HG03159 (cell line): ENCODE measurements around the gene ARHGDIA.

ENCODE experiments used
- ATAC-seq: cut with Tn5 transposase; IDR thresholded peaks from one replicate; pipeline ENCODE4 v1.9.1; 2021; ENCODE audit warnings: mild to moderate bottlenecking, moderate library complexity; ENCODE audit not compliant: unreplicated experiment

ARHGDIA gene

DNA sequence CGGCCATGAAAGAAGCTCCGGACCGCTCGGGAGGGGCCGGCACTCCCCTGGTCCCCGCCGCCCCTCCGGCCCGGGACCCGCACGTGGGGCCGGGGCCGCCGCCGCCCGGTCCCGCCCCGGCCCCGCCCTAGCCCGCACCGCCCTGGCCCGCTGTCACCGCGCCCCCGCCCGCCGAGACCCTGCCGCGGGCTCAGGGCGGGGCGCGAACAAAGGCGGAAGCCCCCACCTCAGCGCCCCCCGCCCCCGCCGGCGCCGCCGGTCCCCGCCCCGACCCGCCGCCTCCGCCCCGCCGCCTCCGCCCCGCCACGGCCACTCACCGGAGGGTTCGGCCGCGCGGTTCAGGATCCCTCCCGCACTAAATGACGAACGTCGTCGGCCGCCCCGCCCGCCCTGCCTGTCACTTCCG is at the start of gene ARHGDIA:
TSS of gene ARHGDIA (minus strand) at position 357 of the 406 bp plus-strand sequence. CDS start 1,407 bp downstream, outside the sequence.
- ATAC-seq: peak; percentile 9

DNA sequence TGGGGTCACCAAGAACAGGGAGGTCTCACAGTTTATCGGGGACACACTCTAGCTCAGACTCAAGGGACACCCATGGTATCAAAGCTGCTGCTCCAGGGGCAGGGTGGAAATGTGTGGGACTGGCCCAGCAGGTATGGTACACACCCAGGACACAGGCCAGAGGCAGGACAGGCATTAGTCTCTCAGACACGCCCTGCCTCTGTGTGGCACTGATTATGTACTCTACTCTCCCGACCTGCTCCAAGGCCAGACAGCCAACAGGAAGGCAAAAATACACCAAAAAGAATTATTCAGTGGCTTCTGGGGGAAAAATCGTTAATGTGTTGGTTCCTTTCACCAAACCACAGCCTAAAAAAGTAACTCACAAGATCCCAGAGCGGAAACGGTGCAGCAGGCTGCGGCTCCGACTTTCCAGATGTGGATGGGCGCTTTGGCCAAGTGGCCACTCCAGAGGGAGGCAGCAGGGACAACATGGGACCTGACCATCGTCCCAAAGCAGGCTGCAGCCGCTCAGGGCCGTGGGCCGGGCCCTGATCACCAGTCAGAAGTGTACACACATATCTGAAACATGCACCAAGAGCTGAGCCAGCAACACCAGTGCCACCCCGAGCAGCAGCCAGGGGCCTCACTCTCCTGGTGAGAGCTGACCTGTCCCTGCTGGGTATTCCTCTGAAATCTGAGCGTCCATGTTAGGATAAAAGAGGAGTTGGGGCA is 47.9 kb upstream of the ARHGDIA start:
- no peak for ATAC-seq

DNA sequence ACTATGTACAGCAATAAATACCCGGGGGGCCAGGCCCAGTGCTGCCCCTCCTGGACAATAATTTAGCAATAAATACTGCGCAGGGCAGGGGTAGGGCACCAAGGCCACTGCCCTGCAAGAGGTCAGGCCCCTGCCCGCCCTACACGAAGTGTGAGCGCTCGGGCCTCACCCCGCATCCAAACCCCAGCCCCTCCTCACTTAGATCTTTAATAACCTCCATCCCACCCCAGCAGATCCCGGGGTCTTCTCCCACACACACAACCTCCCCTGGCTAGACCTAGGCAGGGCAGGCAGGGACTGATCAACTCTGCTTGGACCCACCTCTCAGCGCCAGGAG is 47.2 kb upstream of the ARHGDIA start:
- ATAC-seq: peak; percentile 13

DNA sequence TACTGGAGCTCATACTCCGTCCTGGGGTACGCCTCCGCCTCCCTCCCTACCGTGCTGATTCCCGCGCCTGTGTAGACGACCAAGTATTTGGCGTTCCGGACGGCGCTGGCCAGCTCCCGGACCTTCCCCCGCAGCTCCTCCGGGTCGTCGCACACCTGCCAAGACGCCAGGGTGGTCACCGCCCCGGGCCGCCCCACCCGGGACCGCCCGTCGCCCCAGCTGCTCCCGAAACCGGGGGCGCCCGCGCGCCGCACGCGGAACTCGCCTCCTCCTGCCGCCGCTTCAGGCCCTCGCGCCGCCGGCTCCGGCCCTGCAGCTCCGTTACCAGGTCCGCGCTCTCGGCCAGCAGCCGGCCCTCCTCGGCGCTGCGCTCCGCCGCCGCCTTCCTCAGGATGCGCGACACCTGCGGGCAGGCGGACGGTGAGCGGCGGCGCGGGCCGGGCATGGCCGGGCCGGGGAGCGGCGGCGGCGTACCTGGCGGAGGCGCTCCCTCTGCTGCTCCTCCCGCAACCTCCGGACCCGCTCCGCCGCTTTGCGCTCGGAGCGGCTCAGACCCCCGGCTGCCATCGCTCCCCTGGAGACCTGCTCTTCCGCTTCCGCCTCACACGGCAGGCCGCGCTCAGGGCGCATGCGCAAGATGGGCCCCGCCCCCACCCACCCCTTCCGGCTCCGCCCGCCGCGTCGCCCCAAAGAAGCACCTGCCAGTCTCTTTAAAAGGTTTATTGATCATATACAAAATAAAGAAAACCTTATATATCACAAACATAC is 46.6 kb upstream of the ARHGDIA start, which contains the start of gene SIRT7:
TSS of gene SIRT7 (minus strand) at position 612 of the 768 bp plus-strand sequence. CDS start at position 567, 45 bp downstream.
- ATAC-seq: peak; percentile 71

DNA sequence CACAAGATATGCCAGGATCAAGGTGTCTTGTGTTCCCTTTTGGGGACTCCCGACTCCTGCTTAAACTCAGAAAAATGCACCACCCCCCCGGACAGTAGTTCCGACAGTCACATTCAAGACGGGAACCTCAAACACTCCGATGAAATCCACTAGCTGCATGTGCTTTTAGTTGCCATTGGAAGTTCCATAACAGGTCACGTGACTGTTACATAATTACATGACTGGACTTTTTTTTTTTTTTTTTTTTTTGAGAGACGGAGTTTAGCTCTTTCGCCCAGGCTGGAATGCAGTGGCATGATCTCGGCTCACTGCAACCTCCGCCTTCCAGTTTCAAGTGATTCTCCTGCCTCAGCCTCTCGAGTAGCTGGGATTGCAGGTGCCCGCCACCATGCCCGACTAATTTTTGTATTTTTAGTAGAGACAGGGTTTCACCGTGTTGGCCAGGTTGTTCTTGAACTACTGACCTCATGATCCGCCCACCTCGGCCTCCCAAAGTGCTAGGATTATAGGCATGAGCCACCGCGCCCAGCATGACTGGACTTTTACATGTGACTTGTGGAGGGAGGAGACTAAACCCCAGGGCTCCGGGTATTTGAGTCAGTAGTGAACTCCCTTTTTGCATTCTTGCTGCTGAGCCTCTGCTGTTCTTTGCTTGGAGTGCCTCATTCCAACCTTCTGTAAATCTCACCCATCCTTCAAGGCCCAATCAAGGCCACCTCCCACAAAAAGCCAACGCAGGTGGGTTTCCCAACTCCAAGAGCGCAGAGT is 45.3 kb upstream of the ARHGDIA start:
- no peak for ATAC-seq

DNA sequence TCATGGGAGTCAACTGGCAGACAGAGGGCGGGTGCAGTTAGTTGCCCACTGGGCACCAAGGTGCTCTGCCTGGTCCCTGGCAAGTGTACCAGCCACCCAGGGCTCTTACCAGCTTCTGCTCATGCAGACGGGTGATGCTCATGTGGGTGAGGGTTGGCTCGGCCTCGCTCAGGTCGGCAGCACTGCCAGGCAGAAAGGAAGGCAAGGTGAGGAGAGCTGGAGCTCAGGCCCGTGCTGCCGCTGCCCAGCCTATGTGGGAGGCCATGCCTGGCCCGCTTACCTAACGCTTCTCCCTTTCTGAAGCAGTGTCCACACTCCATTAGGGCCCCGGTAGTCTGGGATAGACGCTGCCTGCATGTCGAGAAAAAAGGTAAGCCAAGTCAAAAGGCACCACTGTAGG is 44.2 kb upstream of the ARHGDIA start:
- no peak for ATAC-seq

DNA sequence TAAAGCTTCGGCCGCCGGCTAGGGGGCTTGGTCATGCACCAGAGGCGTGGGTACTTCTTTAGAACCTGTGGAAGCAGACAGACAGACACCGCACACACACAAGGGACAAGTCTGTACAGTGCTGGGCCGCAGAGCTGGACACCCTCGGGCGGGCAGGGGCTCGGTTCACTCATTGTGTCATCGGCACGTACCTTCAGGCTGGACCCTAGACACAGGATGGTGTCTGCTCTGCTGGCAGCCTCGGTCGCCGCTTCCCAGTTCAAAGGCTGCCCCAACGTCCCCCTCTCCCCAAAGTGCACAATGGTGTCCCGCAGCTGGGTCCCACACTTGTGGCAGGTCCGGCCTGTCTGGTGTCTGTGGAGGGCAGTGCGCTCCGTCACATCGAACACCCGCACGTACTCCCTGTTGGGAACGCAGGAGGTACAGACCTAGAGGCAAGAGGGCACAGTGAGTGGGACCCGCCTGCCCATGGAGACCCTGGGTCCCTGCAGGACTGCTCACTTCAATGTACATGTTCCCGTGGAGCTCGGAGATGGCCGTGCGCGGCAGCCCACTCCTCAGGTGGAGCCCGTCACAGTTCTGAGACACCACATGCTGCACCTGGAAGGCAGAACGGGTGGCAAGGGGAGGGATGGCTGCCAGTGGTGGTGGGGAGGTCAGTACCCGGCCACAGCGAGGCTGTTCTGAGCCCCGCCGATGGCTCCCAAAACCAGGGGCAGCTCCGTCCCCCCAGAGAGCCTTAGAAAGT is 43.1 kb upstream of the ARHGDIA start:
- ATAC-seq: no peak

DNA sequence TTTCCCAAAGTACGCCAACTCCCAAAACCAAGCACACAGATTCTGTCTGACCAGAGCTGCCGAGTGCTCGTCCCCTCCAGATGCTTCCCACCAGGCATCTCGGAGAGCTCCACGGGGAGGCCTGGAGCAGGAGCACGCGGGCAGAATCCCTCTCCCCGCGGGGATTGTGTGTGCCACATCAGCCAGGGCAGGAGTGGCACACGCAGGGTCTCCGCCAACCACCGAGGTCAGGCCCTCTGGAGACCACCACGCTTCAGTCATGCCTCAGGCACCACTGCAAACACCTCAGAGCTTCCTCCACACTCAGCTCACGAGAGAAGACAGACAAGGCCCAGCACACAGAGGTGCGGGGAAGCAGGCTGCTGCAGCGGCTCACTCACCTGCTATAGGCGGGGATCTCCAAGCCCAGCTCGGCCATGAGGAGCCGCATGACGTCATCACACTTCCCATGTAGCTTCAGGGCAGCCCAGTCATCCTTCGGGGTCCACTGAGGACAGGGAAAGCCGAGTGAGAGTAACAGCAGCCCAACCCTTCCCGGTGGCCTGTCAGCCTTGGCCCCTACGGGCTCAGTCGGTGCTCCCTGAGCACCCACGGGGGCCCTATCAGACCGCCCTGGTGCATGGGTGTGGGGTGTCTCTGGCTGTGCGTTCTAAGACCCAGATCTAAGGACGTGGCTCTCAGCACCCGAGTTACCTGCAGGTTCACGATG is 42.4 kb upstream of the ARHGDIA start:
- ATAC-seq: no peak

DNA sequence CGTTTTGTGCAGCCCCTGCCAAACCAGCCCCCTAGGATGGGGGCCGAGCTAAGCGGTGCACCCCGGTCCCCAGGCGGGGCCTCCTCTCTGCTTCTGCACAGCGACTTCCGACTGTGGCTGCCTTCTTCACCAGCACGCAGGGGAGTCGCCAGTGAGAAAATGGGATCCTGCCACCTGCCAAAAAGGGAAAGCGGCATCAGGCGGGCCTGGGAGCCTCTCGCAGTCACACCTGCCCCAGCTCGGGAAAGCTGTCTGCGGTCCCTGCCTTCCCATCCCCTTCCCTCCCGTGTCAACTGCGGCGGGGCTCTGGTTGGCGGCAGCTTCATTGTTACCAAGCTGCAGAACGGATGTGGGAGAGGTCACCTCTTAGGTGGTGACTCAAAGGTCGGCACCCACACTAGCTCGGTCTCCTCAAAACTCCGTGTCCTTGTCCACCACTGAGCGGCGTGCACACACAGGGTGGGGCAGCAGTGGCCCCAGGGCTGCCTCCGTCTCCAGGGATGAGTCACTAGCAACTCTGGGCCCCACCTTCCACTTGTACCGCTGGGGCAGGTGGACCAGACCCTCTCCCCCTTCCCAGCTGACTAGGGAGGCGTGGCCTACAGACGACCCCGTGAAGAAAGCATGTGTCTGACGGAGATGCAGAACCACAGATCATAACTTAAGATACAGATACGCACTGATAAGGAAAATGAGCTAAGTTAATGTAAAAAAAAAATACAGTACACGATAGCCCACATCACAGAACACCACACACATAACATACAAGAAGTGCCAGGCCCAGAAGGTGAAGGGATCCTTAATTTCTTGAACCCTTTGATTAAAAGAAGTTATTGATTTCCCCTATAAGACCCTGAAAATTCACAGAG is 41.5 kb upstream of the ARHGDIA start:
- no peak for ATAC-seq

DNA sequence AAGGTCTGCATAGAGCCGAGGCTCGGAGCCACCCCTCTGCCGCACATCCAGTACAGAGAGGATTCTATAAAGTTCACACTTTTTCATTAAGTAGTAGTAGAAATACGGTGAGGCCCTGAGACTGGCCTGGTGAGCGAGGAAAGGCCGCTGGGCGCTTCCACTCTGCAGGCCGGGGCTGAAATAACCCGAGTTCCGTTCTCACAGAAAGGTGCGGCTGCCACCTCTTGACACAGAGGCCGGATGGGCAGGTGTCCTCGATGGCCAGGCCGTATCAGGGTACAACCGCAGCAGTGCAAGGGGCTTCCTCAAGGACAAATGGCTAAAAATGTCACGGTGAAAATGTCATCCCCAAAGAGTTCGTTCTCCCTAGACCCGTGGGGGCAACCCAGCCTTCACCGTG is 40.8 kb upstream of the ARHGDIA start:
- no peak for ATAC-seq

DNA sequence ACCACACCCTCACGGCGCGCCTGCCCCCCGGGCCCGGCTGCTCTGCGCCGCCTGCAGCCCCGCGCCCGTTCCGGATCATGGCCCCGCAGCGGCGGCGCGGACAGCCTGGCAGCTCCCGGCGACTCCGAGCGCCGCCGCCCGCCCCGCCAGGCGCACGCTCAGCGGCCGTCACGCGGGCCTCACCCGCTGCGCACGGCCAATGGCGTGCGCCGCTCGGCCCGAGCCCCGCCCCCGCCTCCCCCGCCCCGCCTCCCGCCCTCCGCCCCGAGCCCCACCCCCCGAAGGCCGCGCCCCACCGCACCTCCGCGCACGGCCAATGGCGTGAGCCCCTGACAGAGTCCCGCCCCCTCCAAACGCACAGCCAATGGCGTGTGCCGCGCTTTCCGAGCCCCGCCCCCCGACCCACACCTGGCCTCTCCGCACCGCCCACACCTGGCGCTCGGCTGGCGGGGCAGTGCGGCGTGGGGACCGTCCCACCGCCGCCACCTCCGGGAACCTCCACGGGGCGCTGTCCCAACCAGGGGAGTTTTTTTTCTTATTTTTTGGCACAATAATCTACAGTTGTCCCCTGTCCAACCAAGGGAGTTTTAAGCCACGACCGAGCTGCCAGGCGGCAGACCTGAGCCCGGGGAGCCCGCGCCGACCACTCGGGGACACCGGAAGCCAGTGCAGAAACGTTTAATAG is 40.3 kb upstream of the ARHGDIA start, which contains the start of gene PCYT2:
TSS of gene PCYT2 (minus strand) at position 123 of the 685 bp plus-strand sequence. CDS start at position 79, 44 bp downstream.
- peak; percentile 65 for ATAC-seq

DNA sequence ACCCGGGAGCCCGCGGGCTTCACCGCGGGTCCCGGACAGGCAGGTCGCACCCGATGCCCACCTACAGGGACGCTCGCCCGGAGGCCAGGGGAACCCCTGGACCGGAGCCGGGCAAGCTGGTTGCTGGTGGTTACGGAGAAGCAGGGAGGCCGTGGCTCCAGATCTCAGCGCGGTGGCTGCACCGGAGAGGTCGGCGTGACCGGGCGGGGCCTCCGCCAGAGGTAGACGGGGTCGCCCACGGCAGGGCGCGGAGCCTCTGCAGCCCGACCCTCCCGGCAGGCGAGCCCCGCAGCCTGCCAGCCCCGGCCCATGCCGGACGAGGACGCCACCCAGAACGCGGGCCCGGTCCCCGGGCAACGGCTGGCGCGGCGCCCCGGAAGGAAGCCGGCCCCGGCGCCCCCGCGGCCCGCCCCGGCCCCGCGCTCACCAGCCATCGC is 39.7 kb upstream of the ARHGDIA start:
- peak; percentile 22 for ATAC-seq

DNA sequence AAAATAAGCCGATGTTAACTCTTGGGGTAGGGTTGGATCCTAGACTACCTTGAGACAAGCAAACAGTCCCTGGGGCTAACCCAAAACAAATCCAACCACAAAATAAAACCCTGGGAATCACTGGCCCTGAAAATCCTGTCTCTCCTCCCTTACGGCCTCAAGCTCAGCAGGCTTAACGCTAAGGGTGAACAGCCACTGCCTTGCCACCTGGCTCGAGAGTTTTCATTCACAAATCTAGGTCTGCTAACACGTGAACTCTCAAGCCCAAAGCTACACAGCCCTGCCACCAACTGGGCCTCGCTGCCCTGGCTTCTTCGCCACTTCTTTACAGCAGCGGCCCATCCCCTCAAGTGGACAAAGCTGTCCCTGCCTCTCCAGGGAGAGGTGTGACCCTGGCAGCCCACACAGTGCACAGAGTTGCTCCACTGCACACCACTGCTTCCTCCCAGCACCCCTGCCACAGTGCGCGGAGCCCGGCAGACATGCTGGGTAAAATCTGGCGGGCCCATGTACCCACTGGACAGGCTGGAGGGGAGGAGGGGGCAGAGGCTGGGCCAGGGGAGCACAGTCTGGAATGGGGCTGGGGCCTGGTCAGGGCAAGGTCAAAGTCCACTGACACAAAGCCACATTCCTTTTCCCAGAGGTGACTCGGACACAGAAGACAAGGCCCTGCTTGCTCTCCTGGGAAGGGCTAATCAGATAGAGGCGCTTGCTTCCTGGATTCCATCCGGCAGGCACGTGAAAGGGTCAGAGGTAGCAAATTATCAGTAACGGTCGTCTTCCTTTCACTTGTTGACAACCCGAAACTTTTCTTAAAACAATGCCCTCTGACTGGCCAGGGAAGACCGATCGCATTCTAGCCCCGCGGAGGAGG is 39.1 kb upstream of the ARHGDIA start:
- no peak for ATAC-seq

DNA sequence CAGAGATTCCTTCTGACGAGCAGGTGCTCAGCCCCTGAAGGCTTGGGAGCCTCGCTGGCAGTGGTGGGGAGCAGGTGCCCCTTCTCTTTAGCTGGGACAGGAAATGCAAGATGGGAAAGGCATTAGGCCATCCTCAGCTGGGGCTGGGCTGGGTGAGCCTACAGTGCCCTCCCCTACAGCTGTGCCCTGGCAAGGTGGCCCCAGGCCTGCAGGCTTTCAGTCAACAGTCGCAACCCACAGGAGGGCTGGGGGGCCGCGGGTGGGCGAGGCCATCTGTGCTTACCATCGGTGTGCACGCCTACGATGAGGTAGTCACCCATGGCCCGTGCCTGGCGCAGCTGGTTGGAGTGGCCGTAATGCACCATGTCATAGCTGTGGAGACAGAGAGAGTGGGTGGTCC is 38.1 kb upstream of the ARHGDIA start:
- ATAC-seq: no peak

DNA sequence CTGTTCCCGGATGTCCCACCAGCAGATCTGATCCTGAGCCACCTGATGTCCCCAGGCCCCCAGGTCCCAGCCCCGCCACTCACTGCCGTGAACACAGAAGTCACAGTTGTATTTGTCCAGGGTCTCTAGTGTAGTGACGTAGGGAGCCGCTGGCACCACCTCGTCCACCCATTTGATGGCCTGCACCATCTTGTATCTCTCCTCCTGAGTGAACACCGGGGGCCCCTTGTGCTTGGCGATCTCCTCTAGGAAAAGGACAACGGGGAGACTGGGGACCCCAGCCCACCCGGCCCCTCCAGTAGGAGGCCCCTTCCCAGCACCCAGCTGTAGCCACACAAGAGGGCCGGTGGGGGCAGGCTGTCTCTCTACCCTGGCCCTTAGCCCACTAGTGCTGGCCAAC is 37.7 kb upstream of the ARHGDIA start:
- ATAC-seq: no peak

DNA sequence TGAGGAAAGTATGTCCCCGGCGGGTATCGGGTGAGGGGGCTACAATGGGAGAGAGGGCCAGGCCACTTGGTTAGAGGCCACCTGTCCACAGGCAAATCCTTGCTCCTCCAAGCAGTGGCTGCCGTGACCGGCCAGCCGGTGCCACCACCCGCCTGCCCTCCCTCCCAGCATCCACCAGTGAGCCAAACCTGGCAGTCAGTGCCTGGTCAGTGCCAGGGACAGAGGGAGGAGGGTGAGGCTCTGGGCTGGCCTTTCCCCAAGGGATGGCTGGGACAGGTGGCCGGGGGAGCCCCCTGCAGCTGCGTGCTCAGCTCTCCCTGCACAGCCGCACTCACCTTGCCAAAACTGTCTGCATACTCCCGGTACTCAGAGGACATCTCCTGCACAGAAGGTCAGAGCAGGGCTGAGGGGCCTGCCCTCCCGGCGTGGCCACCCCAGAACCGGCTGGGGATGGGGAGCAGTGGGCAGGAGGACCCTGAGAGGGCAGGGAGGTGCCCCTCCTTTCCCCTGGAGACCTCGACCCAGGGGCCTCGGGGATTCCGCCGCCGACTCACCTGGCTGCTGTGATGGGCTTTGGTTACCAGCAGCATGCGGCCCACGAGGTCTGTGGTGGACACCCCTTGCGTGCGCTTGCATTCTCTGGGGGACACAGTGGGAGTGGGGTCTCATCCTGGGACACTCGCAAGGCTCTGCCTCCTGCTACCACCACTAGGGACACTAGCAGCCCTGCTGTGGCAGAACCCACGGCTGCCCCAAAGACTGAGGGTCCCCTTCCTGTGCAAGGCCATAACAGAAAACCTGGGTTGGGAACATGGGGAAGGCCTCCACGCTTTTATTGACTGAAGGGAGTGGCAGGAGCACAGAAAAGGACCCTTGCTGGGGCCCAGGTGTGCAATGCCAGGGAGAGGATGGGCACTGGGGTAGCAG is 36.3 kb upstream of the ARHGDIA start:
- no peak for ATAC-seq
